H1 (cell line): ENCODE data around the gene VPS37D. TPM values are rescaled to one million over a fixed set of nuclear protein-coding genes. Genes with fewer than 3 reads are reported as not detected.

Experiments
- FOSL1 ChIP-seq: IDR thresholded peaks from 2 replicates; pipeline ENCODE4 v1.6.1; 2011; ENCODE audit warnings: mild to moderate bottlenecking, low read depth, low read length, moderate library complexity; ENCODE audit not compliant: insufficient read depth
- HDAC2 ChIP-seq, 2 experiments: fragments of 300-600 bp in 1 of 2; sonication (generic) in 1 of 2; IDR thresholded peaks; 2 replicates each; pipeline ENCODE4 v1.6.1; 2011 to 2012; ENCODE audit warnings: low read depth in 2 of 2, low read length in 2 of 2, mild to moderate bottlenecking in 2 of 2, moderate library complexity in 2 of 2, borderline replicate concordance in 1 of 2, inconsistent platforms in 1 of 2
- polyA plus RNA-seq, 7 experiments: library from polyadenylated mRNA; depleted of rRNA in 3 of 7; stranded (reverse) in 5 of 7; unstranded in 2 of 7; fragments of >200 nt in 5 of 7; fragments of 200-250 nt in 2 of 7; gene quantifications; 1 replicate in 5 of 7; 2 replicates in 1 of 7; 4 replicates in 1 of 7; pipeline versions ENCODE4 v1.2.1 to v1.2.3, GENCODE V29; 2011 to 2013; ENCODE audit warnings: missing spikeins in 2 of 7, mixed read lengths in 2 of 7
- total RNA-seq: library from RNA; stranded (reverse); fragmentation: NEBNext Ultra II Directional; extraction: Animal tissue kit (Norgen Biotek cat#: 25700); gene quantifications from 2 replicates; pipeline ENCODE4 v1.2.1, GENCODE V29; 2021

The VPS37D gene
- total and polyA plus RNA-seq, 2 of the 8 experiments (the other 6 are each of a cell fraction or from before 2014, with no cell fraction given) = 3.4 to 5.0 TPM

DNA sequence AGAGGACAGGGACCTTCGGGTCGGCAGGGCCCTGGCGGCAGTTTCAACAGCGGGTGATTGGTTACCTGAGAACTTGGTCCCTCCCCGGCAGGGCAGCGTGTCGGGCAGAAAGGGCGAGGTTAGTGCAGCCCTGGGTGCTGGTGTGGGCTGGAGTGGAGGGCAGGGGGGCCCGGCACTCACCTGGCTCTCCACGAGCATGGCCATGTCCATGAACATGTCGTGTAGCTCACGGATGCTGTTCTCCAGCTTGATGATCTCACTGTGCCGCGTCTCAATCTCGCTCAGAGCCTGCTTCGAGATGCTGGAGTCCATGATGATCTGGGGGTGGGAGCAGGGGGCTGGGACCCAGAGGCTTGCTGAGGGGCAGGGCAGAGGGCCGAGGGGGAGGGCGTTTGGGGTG, 35.0 kb downstream of the VPS37D start (continued):
- no peak for TF ChIP-seq FOSL1
- TF ChIP-seq HDAC2 (IDR thresholded peaks at IDR 0.05; ENCODE audit: borderline replicate concordance in 1 of 2, low read depth in 2 of 2, low read length in 2 of 2) = no peak
